MM.1S (cell line): ENCODE measurements around the gene CRNN.

Experiments
- DNase-seq: peaks from one replicate; pipeline ENCODE4 v3.0.0-alpha.2; 2015
- H2AFZ ChIP-seq: fragments of 300-600 bp; sonication (generic); 2 replicates; pipeline ENCODE4 v1.6.0; 2016; ENCODE audit warnings: antibody characterized with exemption, low read length
- H3F3A ChIP-seq: fragments of 300-600 bp; sonication (generic); 2 replicates; pipeline ENCODE4 v1.6.1; 2016; ENCODE audit warnings: mild to moderate bottlenecking, antibody characterized with exemption, low read length, moderate library complexity, mixed read lengths; ENCODE audit not compliant: insufficient read depth
- H3K27ac ChIP-seq: fragments of 300-600 bp; sonication (generic); 2 replicates; pipeline ENCODE4 v1.5.1; 2016; ENCODE audit warnings: mild to moderate bottlenecking, low read length
- H3K27me3 ChIP-seq: fragments of 300-600 bp; sonication (generic); replicated peaks from 2 replicates; pipeline ENCODE4 v1.6.0; 2016; ENCODE audit warnings: low read length; ENCODE audit not compliant: insufficient read depth
- H3K36me3 ChIP-seq: fragments of 300-600 bp; sonication (generic); replicated peaks from 2 replicates; pipeline ENCODE4 v1.6.1; 2016; ENCODE audit warnings: mild to moderate bottlenecking, low read length, mixed read lengths; ENCODE audit not compliant: insufficient read depth
- H3K4me1 ChIP-seq: fragments of 300-600 bp; sonication (generic); 2 replicates; pipeline ENCODE4 v1.6.1; 2016; ENCODE audit warnings: low read length, mixed read lengths
- H3K4me2 ChIP-seq: fragments of 300-600 bp; sonication (generic); 2 replicates; pipeline ENCODE4 v1.6.0; 2016; ENCODE audit warnings: low read depth, low read length
- H3K4me3 ChIP-seq: fragments of 300-600 bp; sonication (generic); 2 replicates; pipeline ENCODE4 v1.5.1; 2016; ENCODE audit warnings: low read length, mixed read lengths
- H3K79me2 ChIP-seq: fragments of 300-600 bp; sonication (generic); 2 replicates; pipeline ENCODE4 v1.6.1; 2016; ENCODE audit warnings: mixed run types, low read length, mixed read lengths
- H3K9ac ChIP-seq: fragments of 300-600 bp; sonication (generic); 2 replicates; pipeline ENCODE4 v1.6.1; 2016; ENCODE audit warnings: low read length, mixed read lengths
- H3K9me2 ChIP-seq: fragments of 300-600 bp; sonication (generic); replicated peaks from 2 replicates; pipeline ENCODE4 v1.6.1; 2016; ENCODE audit warnings: mild to moderate bottlenecking, low read length, mixed read lengths; ENCODE audit not compliant: insufficient read depth
- H3K9me3 ChIP-seq: fragments of 300-600 bp; sonication (generic); replicated peaks from 2 replicates; pipeline ENCODE4 v1.6.1; 2016; ENCODE audit warnings: mild to moderate bottlenecking, low read length, mixed read lengths; ENCODE audit not compliant: insufficient read depth
- H4K20me1 ChIP-seq: fragments of 300-600 bp; sonication (generic); 2 replicates; pipeline ENCODE4 v1.6.1; 2016; ENCODE audit warnings: mild to moderate bottlenecking, low read length, moderate library complexity, mixed read lengths; ENCODE audit not compliant: insufficient read depth
- EZH2 ChIP-seq: fragments of 300-600 bp; sonication (generic); optimal IDR thresholded peaks from 2 replicates; pipeline ENCODE3; 2017; ENCODE audit warnings: low read depth, mild to moderate bottlenecking, antibody characterized with exemption, low read length, mixed read lengths
- EZH2phosphoT487 ChIP-seq: fragments of 300-600 bp; sonication (generic); IDR thresholded peaks from 2 replicates; pipeline ENCODE4 v1.6.1; 2018; ENCODE audit warnings: antibody characterized with exemption, low read length
- TF ChIP-seq, protein P1 (sequence below): fragments of 300-600 bp; sonication (generic); IDR thresholded peaks from 2 replicates; pipeline ENCODE4 v1.5.1; 2016; ENCODE audit warnings: antibody characterized with exemption, low read length, mixed read lengths

The CRNN gene

DNA sequence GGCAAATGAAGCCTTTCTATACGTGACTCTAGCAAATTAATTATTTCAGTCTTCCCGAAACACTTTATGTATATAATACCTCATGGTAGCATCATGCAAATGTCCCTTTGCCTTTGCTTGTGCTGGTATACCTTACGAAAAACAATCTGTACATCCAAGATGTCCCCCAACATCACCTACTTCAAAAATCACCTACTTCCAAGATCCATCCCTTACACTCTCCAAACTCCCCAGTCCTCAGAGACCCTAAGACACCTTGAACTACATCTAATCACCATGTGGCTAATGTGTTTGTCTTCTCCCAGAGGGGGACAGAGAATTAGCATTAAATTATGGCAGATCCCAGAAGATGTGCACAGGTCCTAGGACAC lies 46.5 kb upstream of the CRNN start:
- Histone ChIP-seq H2AFZ (peak overlapping the region; percentile 1; the same call in 1 of the 2 replicates), H3K9ac (no peak overlapping the region), H3F3A (peaks cover 19% of the 10 kb centered on the region), H3K36me3 (no peaks in the 10 kb centered on the region), H3K9me3 (no peaks in the 10 kb centered on the region), H3K27ac (no peak overlapping the region), H3K4me3 (peak overlapping the region; percentile 38), H3K27me3 (peaks cover 33% of the 10 kb centered on the region), H3K4me1 (peaks cover 20% of the 10 kb centered on the region), H3K4me2 (peak overlapping the region; percentile 81), H3K79me2 (no peaks in the 10 kb centered on the region), H4K20me1 (no peaks in the 10 kb centered on the region), H3K9me2 (no peaks in the 10 kb centered on the region)
- TF ChIP-seq, protein P1, sequence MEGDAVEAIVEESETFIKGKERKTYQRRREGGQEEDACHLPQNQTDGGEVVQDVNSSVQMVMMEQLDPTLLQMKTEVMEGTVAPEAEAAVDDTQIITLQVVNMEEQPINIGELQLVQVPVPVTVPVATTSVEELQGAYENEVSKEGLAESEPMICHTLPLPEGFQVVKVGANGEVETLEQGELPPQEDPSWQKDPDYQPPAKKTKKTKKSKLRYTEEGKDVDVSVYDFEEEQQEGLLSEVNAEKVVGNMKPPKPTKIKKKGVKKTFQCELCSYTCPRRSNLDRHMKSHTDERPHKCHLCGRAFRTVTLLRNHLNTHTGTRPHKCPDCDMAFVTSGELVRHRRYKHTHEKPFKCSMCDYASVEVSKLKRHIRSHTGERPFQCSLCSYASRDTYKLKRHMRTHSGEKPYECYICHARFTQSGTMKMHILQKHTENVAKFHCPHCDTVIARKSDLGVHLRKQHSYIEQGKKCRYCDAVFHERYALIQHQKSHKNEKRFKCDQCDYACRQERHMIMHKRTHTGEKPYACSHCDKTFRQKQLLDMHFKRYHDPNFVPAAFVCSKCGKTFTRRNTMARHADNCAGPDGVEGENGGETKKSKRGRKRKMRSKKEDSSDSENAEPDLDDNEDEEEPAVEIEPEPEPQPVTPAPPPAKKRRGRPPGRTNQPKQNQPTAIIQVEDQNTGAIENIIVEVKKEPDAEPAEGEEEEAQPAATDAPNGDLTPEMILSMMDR: no peak
- no peak for TF ChIP-seq EZH2
- no peak for TF ChIP-seq EZH2phosphoT487
- no peak for DNase-seq

DNA sequence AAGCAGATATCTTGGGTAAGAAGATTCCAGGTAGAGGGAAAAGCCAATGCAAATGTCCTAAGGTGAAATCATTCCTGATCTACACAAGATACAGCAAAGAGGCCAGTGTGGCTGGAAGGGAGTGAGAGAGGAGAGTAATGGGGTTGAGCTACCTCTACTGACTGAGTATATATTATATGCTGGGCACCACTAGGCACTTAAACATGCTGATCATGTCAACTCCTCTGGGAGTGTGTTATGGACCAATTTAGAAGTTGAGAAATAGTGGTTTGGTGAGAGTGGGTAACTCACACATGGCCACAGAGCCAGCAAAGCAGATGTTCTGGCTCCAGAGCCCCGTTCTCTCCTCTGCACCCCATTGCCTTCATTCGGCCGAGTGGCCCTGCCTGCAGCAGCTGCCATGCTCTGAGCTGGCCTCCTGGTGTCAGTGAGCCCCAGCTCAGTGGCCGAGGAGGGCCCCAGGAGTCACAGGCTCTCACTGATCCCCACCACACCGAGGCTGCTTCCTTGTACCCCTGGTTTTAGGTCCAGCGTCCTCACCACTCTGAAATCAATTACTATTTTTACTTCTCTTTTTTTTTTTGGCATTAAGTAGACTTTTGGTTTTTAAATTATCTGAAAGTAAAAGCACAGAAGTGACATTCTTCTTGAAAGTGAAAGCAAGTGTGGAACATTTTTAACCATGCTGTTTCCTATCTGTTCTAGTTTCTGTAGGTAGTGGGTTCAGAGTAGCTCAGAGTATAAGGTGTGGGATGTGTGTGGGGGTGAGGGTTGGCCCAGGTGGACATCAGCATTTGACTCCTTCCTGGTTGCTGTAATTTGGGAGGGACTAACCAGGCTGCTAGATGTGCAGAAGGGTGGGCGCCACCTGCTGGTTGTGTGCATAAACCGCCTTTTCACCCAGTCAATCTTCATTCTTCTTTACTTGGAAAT lies 45.8 kb upstream of the CRNN start:
- H3K36me3 ChIP-seq: no peaks in the 10 kb centered on the region
- TF ChIP-seq, protein P1: peak; percentile 97
- TF ChIP-seq EZH2 (no peak), EZH2phosphoT487 (peak; percentile 95; the same call in 1 of the 2 replicates)
- DNase-seq: peak; percentile 95
- H3K9ac ChIP-seq: no peak overlapping the region
- H3F3A ChIP-seq: peaks cover 19% of the 10 kb centered on the region
- H3K4me2 ChIP-seq: peak overlapping the region; percentile 81
- no peak overlapping the region for H2AFZ ChIP-seq
- H4K20me1 ChIP-seq: no peaks in the 10 kb centered on the region
- no peaks in the 10 kb centered on the region for H3K79me2 ChIP-seq
- H3K9me2 ChIP-seq: no peaks in the 10 kb centered on the region
- H3K27ac ChIP-seq: peak overlapping the region; percentile 0; the same call in 1 of the 2 replicates
- peak overlapping the region; percentile 38 for H3K4me3 ChIP-seq
- H3K9me3 ChIP-seq: no peaks in the 10 kb centered on the region
- peaks cover 20% of the 10 kb centered on the region for H3K4me1 ChIP-seq
- peaks cover 35% of the 10 kb centered on the region for H3K27me3 ChIP-seq

DNA sequence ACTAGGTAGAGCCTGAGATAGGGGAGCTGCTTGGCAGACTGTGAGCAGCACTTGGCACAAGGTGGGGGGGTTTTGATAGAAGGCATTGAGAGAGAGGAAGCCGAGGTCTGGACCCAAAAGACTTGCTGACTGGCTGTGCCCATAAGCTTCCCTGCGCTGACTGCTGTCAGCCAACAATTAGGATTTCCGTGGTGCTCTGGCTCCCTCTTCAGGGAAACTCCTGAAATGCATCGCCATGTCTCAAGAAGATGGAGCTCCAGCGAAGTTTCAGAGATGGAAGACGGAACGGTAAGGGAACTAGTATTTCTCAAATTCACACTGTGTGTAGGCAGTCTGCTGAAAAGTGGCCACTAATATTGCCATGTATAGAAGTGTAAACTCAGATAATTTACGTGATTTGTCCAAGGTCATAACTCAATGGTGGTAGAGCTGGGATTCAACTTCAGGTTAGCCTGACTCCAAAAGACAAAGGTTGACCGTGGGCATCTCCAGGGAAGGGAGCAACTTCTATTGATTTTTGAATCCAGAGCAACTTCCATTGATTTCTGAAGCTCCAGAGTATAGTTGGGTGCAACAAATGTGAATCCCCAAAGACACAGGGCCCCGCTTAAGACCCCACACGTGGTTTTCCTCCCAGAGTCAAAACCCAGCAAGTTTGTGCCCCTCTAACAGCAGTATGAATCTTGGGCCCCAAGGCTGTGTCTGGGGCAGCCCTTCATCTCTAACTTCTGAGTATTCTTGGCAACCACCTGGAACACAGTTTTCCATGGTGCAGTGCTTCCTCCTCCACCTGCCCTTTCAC lies 44.5 kb upstream of the CRNN start:
- Histone ChIP-seq H3K9me2 (no peaks in the 10 kb centered on the region), H2AFZ (no peak overlapping the region), H3K4me2 (no peak overlapping the region)

More for the DNA sequence above, 44.5 kb upstream of the CRNN start:
- DNase-seq: peak; percentile 91
- Histone ChIP-seq H3K79me2 (no peaks in the 10 kb centered on the region), H3F3A (peaks cover 19% of the 10 kb centered on the region), H3K9ac (no peak overlapping the region), H3K4me1 (peaks cover 20% of the 10 kb centered on the region), H4K20me1 (no peaks in the 10 kb centered on the region), H3K27ac (no peak overlapping the region), H3K4me3 (no peak overlapping the region), H3K27me3 (peaks cover 38% of the 10 kb centered on the region), H3K9me3 (no peaks in the 10 kb centered on the region), H3K36me3 (no peaks in the 10 kb centered on the region)
- TF ChIP-seq, protein P1: peak; percentile 99
- TF ChIP-seq EZH2phosphoT487: no peak
